ENCODE results near the gene CYB5RL. TPM values are rescaled to one million over a fixed set of nuclear protein-coding genes. Genes with fewer than 3 reads are reported as not detected.
"Not testable (repeated sequence)": the region's sequence is repeated elsewhere in the genome, so short reads cannot be mapped to it uniquely, and the experiment has no call there.

The CYB5RL gene
- total RNA-seq, 2 donors from 2014 or later = 2.0 to 3.5 TPM

DNA sequence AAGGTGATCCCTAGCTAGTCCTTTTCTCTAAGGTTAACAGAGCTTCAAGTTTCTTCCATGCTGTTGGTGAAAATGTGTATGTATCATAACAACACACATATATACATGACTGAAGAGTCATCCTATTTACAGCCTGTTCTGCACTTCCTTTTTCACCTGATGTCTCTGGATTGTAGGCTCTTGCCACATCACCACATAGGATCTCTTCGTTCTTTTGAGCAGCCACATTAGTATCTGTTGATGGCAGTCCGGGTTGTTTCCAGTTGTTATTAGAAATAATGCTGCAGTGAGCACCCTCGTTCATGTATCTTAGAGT lies 19.8 kb upstream of the CYB5RL start:
- Histone ChIP-seq H3K36me3 (peaks cover 45% of the 10 kb centered on the region), H3K27ac (peak overlapping the region; percentile 53 to 57), H3K4me1 (peaks cover 0 to 23% of the 10 kb centered on the region in 2 donors), H3K27me3 (no peaks in the 10 kb centered on the region), H3K4me3 (no peak overlapping the region), H3K9me3 (no peaks in the 10 kb centered on the region)
- DNase-seq (ENCODE audit: low spot score) = no peak
- TF ChIP-seq, protein P1, sequence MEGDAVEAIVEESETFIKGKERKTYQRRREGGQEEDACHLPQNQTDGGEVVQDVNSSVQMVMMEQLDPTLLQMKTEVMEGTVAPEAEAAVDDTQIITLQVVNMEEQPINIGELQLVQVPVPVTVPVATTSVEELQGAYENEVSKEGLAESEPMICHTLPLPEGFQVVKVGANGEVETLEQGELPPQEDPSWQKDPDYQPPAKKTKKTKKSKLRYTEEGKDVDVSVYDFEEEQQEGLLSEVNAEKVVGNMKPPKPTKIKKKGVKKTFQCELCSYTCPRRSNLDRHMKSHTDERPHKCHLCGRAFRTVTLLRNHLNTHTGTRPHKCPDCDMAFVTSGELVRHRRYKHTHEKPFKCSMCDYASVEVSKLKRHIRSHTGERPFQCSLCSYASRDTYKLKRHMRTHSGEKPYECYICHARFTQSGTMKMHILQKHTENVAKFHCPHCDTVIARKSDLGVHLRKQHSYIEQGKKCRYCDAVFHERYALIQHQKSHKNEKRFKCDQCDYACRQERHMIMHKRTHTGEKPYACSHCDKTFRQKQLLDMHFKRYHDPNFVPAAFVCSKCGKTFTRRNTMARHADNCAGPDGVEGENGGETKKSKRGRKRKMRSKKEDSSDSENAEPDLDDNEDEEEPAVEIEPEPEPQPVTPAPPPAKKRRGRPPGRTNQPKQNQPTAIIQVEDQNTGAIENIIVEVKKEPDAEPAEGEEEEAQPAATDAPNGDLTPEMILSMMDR (IDR thresholded peaks at IDR 0.05) = no peak

DNA sequence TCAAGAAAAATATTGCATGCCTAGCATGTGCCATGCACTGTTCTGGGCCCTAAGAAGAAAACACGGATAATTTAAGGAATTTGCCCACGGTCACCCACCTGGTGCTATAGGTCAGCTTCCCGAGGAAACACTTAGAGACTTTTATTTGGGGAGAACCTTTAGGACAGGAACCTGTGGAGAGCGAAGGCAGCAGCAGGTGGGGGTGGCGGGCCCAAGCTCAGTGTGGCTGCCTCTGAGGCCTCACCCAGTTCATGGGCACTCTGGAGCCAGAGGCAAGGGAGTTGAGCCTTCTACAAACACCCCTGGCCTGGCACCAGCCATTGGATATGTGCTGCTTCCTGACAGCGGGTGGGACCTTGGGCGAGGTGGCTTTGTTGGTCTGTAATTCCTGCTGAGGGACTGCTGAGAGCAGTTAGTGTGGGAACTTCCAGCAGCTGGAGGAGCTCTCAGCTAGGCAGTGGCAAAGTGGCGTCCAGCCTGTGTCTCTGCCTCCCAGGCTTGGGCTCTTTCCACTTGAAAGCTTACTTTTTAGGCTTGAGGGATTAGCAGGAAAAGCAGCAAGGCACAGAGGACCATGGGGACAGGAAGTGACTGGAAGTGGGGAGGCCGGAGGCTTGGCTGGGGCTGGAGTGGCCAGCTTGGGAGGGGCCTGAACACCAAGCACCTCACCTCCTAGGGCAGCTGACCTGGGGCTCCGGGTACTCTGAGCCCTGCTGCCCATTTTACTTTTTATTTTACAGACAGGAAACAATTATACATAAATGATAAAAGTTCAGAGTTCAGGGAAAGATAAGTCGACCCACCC lies 19.3 kb upstream of the CYB5RL start:
- no peak for DNase-seq (ENCODE audit: low spot score)
- Histone ChIP-seq H3K27me3 (no peaks in the 10 kb centered on the region), H3K4me1 (peaks cover 0 to 23% of the 10 kb centered on the region in 2 donors), H3K4me3 (no peak overlapping the region), H3K9me3 (no peaks in the 10 kb centered on the region), H3K27ac (peak overlapping the region in 1 of 2 donors; percentile 53), H3K36me3 (peaks cover 51% of the 10 kb centered on the region)
- TF ChIP-seq, protein P1 (IDR thresholded peaks at IDR 0.05) = no peak

DNA sequence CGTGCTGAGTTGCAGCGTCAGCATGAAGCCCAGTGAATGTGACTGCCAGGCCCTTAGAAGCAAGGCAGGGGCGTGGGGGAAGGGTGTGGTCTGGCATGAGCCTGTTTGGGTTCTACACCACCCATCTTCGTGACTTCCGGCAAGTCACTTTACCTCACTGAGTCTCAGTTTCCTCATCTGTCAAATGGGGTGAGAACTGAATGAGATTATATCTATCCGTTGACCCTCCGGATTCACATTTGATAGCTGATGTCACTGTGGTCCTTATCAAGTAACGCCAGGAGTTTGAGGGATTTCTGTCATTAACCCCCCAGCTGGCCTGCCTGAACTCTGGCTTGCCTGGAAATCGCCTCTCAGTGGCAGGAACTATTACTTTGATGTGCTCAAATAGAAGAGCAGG lies 15.7 kb upstream of the CYB5RL start:
- DNase-seq (ENCODE audit: low spot score) = no peak
- H3K4me3 ChIP-seq = no peak overlapping the region

DNA sequence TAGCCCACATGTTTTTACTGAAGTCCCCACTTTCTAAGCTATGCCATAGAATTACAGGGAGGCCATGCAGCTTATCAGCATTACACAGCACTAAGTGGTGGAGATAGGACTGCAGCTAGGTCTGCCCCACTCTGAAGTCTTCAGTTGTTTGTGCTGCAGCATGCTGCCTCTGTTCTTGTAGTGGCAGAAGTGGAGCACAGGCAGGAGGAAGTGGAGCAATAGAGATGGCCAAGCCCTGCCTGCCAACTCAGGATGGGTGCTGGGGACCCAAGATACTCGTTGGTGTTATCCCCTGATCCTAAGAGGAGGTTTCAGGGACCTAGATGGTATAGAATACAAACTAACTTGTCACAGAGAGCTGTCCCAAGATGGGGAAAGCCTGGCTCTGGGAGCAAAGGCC lies 13.0 kb upstream of the CYB5RL start:
- Histone ChIP-seq H3K27me3 (no peaks in the 10 kb centered on the region), H3K4me1 (no peaks in the 10 kb centered on the region), H3K4me3 (no peak overlapping the region), H3K27ac (no peak overlapping the region), H3K9me3 (no peaks in the 10 kb centered on the region), H3K36me3 (peaks cover 95% of the 10 kb centered on the region)
- DNase-seq (ENCODE audit: low spot score) = no peak
- TF ChIP-seq, protein P1 (IDR thresholded peaks at IDR 0.05) = no peak

More for the DNA sequence above, 15.7 kb upstream of the CYB5RL start:
- Histone ChIP-seq H3K4me1 (peaks cover 0 to 19% of the 10 kb centered on the region in 2 donors), H3K9me3 (no peaks in the 10 kb centered on the region), H3K27ac (no peak overlapping the region), H3K27me3 (no peaks in the 10 kb centered on the region), H3K36me3 (peaks cover 86% of the 10 kb centered on the region)
- TF ChIP-seq, protein P1 (IDR thresholded peaks at IDR 0.05) = no peak

DNA sequence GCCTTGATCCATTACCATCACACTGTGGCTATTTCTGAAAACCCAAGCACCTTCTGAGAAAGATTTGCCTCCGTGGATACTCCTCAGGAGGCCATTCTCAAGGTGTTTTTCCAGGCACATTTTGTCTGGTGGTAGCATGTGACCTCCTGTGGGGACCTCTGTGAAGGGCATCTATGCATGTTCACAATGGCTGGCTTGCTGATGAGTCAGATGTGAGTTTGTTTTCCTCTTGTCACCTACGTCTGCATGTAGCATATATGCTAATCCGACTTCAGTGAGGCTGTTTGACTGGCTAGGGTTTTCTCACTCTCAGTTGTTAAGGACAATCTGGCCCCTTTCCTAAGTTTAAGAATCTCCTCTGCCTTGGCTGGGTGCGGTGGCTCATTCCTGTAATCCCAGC lies 8.1 kb upstream of the CYB5RL start:
- H3K27ac ChIP-seq; H3K4me3 ChIP-seq; DNase-seq (ENCODE audit: low spot score); H3K27me3 ChIP-seq; H3K4me1 ChIP-seq; H3K9me3 ChIP-seq: not testable (repeated sequence)
- peaks cover 69% of the 10 kb centered on the region for H3K36me3 ChIP-seq

DNA sequence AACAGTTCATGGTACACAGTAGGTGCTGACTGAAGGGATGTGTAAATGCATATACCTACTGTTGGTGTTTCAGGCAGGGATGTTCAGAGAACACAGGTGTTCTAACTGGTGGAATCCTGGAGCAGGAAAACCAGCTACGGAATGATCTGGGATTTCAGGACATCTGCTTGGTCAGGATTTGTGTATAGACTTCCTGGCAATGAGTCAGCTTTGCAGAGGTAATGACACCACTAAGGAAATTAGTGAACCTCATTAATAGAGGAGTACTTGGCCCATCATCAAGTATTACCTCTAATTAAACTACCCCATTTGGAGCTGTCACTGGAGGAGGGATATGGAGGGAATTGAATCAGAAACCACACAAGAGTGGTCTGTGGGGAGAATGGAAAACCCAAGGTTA lies 7.5 kb upstream of the CYB5RL start:
- H3K36me3 ChIP-seq = peaks cover 63% of the 10 kb centered on the region
- no peaks in the 10 kb centered on the region for H3K27me3 ChIP-seq
- no peaks in the 10 kb centered on the region for H3K9me3 ChIP-seq
- no peak overlapping the region for H3K4me3 ChIP-seq
- no peak overlapping the region for H3K27ac ChIP-seq
- no peak for DNase-seq (ENCODE audit: low spot score)
- TF ChIP-seq, protein P1 (IDR thresholded peaks at IDR 0.05) = no peak
- H3K4me1 ChIP-seq = no peaks in the 10 kb centered on the region

Measured in right atrium auricular region (tissue), 2 donors.